Mammary epithelial cell (primary cell): ENCODE data around the gene TEAD1.

ENCODE experiments used
- CTCF ChIP-seq, 2 donors: IDR thresholded peaks in 1 of 2; conservative IDR thresholded peaks in 1 of 2; 2 replicates each; pipeline ENCODE4 v1.5.1; 2011 to 2012; ENCODE audit warnings: inconsistent platforms in 2 of 2, low read length in 2 of 2, mild to moderate bottlenecking in 2 of 2, control low read depth in 1 of 2, low read depth in 1 of 2; ENCODE audit not compliant: insufficient read depth in 1 of 2; ENCODE audit errors: extremely low read depth in 1 of 2
- EZH2 ChIP-seq: IDR thresholded peaks from 2 replicates; pipeline ENCODE4 v1.6.1; 2012; ENCODE audit warnings: low read length, inconsistent platforms, borderline replicate concordance

- no peak for TF ChIP-seq CTCF (conservative IDR thresholded peaks at IDR 0.05 in 1 of 2, IDR thresholded peaks at IDR 0.05 in 1 of 2; ENCODE audit: extremely low read depth in 1 of 2, insufficient read depth in 1 of 2, low read depth in 1 of 2, low read length in 2 of 2)
- no peak for TF ChIP-seq EZH2
These were observed 248.2 kb downstream of the TEAD1 start for GRCh38 chr11:12922418-12922817.
